GM12878 (cell line): ENCODE results near the gene LHFPL4.

Source experiments
- CTCF ChIP-seq, 3 experiments: IDR thresholded peaks in 2 of 3; conservative IDR thresholded peaks in 1 of 3; 2 replicates each; pipeline ENCODE4 v1.5.1; 2011; ENCODE audit warnings: low read depth in 3 of 3, low read length in 3 of 3, mild to moderate bottlenecking in 3 of 3, control low read depth in 2 of 3, moderate library complexity in 2 of 3, inconsistent platforms in 1 of 3, mixed read lengths in 1 of 3; ENCODE audit not compliant: control insufficient read depth in 2 of 3, insufficient read depth in 1 of 3; ENCODE audit errors: extremely low read depth in 1 of 3
- ESRRA ChIP-seq: IDR thresholded peaks from 2 replicates; pipeline ENCODE4 v1.6.1; 2012; ENCODE audit warnings: mild to moderate bottlenecking, low read length, improper control_type of control experiment
- EZH2 ChIP-seq: IDR thresholded peaks from 2 replicates; pipeline ENCODE4 v1.6.1; 2012; ENCODE audit warnings: low read depth, mild to moderate bottlenecking, control low read depth, inconsistent platforms, low read length, borderline replicate concordance; ENCODE audit not compliant: control insufficient read depth
- FOS ChIP-seq: IDR thresholded peaks from 3 replicates; pipeline ENCODE4 v1.6.1; 2011; ENCODE audit warnings: borderline replicate concordance; ENCODE audit not compliant: insufficient read length; ENCODE audit errors: extremely low read depth
- GABPA ChIP-seq: IDR thresholded peaks from 2 replicates; pipeline ENCODE4 v1.6.1; 2014; ENCODE audit warnings: antibody characterized with exemption, low read depth, mild to moderate bottlenecking, inconsistent platforms
- HDGF ChIP-seq: fragments of 450-650 bp; IDR thresholded peaks from 2 replicates; pipeline ENCODE4 v1.6.1; 2016; ENCODE audit warnings: antibody characterized with exemption
- JUND ChIP-seq: IDR thresholded peaks from 2 replicates; pipeline ENCODE4 v1.6.1; 2012; ENCODE audit warnings: low read depth, mild to moderate bottlenecking, low read length, improper control_type of control experiment, moderate library complexity
- SIN3A ChIP-seq: IDR thresholded peaks from 2 replicates; pipeline ENCODE4 v1.6.1; 2012; ENCODE audit warnings: low read depth, low read length, improper control_type of control experiment
- SMC3 ChIP-seq: IDR thresholded peaks from 2 replicates; pipeline ENCODE4 v1.6.1; 2011; ENCODE audit warnings: low read length, improper control_type of control experiment, borderline replicate concordance
- SRF ChIP-seq, 2 experiments: IDR thresholded peaks; 2 replicates each; pipeline ENCODE4 v1.6.1; 2011; ENCODE audit warnings: low read depth in 2 of 2, low read length in 2 of 2, mild to moderate bottlenecking in 1 of 2, moderate library complexity in 1 of 2
- TBL1XR1 ChIP-seq: IDR thresholded peaks from 2 replicates; pipeline ENCODE4 v1.6.1; 2012; ENCODE audit warnings: low read depth, low read length, improper control_type of control experiment
- TCF12 ChIP-seq: IDR thresholded peaks from 2 replicates; pipeline ENCODE4 v1.6.1; 2011; ENCODE audit warnings: low read depth, mild to moderate bottlenecking, low read length
- TF ChIP-seq, protein P1 (sequence below): IDR thresholded peaks from 2 replicates; pipeline ENCODE4 v1.6.1; 2012; ENCODE audit warnings: low read depth, low read length, improper control_type of control experiment
- TF ChIP-seq, protein P2 (sequence below): IDR thresholded peaks from 2 replicates; pipeline ENCODE4 v1.6.1; 2011; ENCODE audit warnings: low read depth, low read length, improper control_type of control experiment, borderline replicate concordance

- TF ChIP-seq, protein P1, sequence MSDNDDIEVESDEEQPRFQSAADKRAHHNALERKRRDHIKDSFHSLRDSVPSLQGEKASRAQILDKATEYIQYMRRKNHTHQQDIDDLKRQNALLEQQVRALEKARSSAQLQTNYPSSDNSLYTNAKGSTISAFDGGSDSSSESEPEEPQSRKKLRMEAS = no peak
- TF ChIP-seq SMC3 (no peak), SRF (IDR thresholded peaks at IDR 0.05; ENCODE audit: low read depth in 2 of 2, low read length in 2 of 2) (no peak), TCF12 (no peak), CTCF (IDR thresholded peaks at IDR 0.05 in 2 of 3, conservative IDR thresholded peaks at IDR 0.05 in 1 of 3; ENCODE audit: control insufficient read depth in 2 of 3, extremely low read depth in 1 of 3, insufficient read depth in 1 of 3, low read depth in 3 of 3, low read length in 3 of 3) (no peak), GABPA (no peak), JUND (no peak), HDGF (no peak), ESRRA (no peak), EZH2 (no peak), SIN3A (no peak), FOS (no peak), TBL1XR1 (no peak)
- TF ChIP-seq, protein P2, sequence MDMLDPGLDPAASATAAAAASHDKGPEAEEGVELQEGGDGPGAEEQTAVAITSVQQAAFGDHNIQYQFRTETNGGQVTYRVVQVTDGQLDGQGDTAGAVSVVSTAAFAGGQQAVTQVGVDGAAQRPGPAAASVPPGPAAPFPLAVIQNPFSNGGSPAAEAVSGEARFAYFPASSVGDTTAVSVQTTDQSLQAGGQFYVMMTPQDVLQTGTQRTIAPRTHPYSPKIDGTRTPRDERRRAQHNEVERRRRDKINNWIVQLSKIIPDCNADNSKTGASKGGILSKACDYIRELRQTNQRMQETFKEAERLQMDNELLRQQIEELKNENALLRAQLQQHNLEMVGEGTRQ = no peak
Observed at GRCh38 chr3:9491506-9491905, 62.1 kb downstream of the LHFPL4 start.
